OCI-LY3 (cell line): ENCODE measurements around the gene SLC25A42.

Experiments
- H2AFZ ChIP-seq: fragments of 200-600, 300-600 bp; shearing (Covaris generic); 2 replicates; pipeline ENCODE4 v1.6.0; 2014; ENCODE audit warnings: antibody characterized with exemption, low read depth, low read length
- H3K27ac ChIP-seq: fragments of 200-600, 300-600 bp; sonication (generic); 2 replicates; pipeline ENCODE4 v1.5.1; 2014; ENCODE audit warnings: mild to moderate bottlenecking, low read length, moderate library complexity, mixed read lengths
- H3K27me3 ChIP-seq: fragments of 200-600, 300-600 bp; sonication (generic); 2 replicates; pipeline ENCODE4 v1.6.1; 2014; ENCODE audit warnings: low read depth, low read length, mixed read lengths
- H3K36me3 ChIP-seq: fragments of 200-600, 300-600 bp; sonication (generic); replicated peaks from 2 replicates; pipeline ENCODE3; 2014; ENCODE audit warnings: low read depth, low read length, mixed read lengths
- H3K4me1 ChIP-seq: fragments of 300-600, 200-600 bp; sonication (generic); 2 replicates; pipeline ENCODE4 v1.6.1; 2014; ENCODE audit warnings: low read length, mixed read lengths
- H3K4me2 ChIP-seq: fragments of 200-600, 300-600 bp; sonication (generic); 2 replicates; pipeline ENCODE4 v1.6.1; 2014; ENCODE audit warnings: low read length, mixed read lengths
- H3K4me3 ChIP-seq: fragments of 300-600, 200-600 bp; sonication (generic); 2 replicates; pipeline ENCODE4 v1.5.1; 2014; ENCODE audit warnings: antibody characterized with exemption, mild to moderate bottlenecking, low read length, moderate library complexity
- H3K79me2 ChIP-seq: fragments of 300-600, 200-600 bp; shearing (Covaris generic); 2 replicates; pipeline ENCODE4 v1.6.1; 2014; ENCODE audit warnings: mild to moderate bottlenecking, low read length, mixed read lengths
- H3K9ac ChIP-seq: fragments of 300-600, 200-600 bp; shearing (Covaris generic); 2 replicates; pipeline ENCODE4 v1.6.0; 2014; ENCODE audit warnings: mild to moderate bottlenecking, low read length, moderate library complexity
- H3K9me3 ChIP-seq: fragments of 200-600, 300-600 bp; shearing (Covaris generic); 2 replicates; pipeline ENCODE4 v1.6.1; 2014; ENCODE audit warnings: low read length, mixed read lengths; ENCODE audit not compliant: insufficient read depth
- H4K20me1 ChIP-seq: fragments of 200-600, 300-600 bp; sonication (generic); 2 replicates; pipeline ENCODE4 v1.6.1; 2016; ENCODE audit warnings: low read length, mixed read lengths; ENCODE audit not compliant: insufficient read depth
- CTCF ChIP-seq: fragments of 200-600, 300-600 bp; sonication (generic); IDR thresholded peaks from 2 replicates; pipeline ENCODE4 v1.5.1; 2014; ENCODE audit warnings: antibody characterized with exemption, low read length, low read depth
- EZH2phosphoT487 ChIP-seq: fragments of 200-600 bp; shearing (Covaris generic); IDR thresholded peaks from 2 replicates; pipeline ENCODE4 v1.6.1; 2018; ENCODE audit warnings: antibody characterized with exemption, mixed run types, low read depth

Gene SLC25A42

GRCh38 chr19:19110410-19111135 lies 46.8 kb downstream of the SLC25A42 start:
- Histone ChIP-seq H3K4me1 (no peaks in the 10 kb centered on the region), H4K20me1 (no peaks in the 10 kb centered on the region), H3K9me3 (no peaks in the 10 kb centered on the region), H3K27ac (no peak overlapping the region), H3K27me3 (no peaks in the 10 kb centered on the region), H3K79me2 (no peaks in the 10 kb centered on the region), H3K4me3 (no peak overlapping the region), H2AFZ (no peak overlapping the region), H3K4me2 (no peak overlapping the region), H3K36me3 (no peaks in the 10 kb centered on the region), H3K9ac (no peak overlapping the region)
- TF ChIP-seq EZH2phosphoT487, result no peak
- no peak for TF ChIP-seq CTCF

DNA sequence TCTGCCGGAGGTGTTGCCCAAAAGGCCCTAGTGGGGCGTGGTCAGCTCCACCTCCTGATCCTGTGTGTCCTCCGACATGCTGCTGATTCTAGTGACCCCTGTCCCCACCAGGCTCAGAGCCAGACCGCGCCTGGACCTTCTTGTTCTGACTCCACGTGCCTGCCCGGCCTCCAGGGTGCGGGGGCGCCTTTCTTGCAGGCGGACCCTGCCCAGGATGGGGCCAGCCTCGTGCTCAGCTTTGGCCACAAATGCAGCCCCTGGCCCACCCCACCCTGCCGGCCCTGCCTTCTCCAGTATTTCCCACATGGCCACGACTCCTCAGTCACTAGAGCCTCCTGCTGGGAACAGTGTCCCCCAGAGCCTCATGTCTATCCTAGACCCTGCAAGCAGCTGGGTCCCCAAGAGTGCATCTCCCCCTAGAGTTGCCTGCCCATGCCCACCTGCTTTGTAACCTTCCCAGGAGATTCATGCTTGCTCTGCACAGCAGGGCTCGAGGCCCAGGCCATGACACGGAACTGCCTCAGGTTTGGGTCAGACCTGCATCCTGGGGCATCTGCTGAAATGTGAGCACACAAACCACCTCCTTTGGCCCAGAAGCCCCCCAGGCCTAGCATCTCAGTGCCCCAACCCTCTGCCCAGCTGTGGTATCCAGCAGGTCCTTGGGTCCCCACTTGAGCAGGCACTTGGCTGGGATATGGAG lies 47.5 kb downstream of the SLC25A42 start:
- Histone ChIP-seq H3K9me3 (no peaks in the 10 kb centered on the region), H3K4me1 (no peaks in the 10 kb centered on the region), H3K9ac (no peak overlapping the region), H3K4me3 (no peak overlapping the region), H4K20me1 (no peaks in the 10 kb centered on the region), H3K27me3 (no peaks in the 10 kb centered on the region), H3K4me2 (no peak overlapping the region), H2AFZ (no peak overlapping the region), H3K36me3 (no peaks in the 10 kb centered on the region), H3K79me2 (no peaks in the 10 kb centered on the region), H3K27ac (no peak overlapping the region)
- TF ChIP-seq CTCF, result no peak
- no peak for TF ChIP-seq EZH2phosphoT487

DNA sequence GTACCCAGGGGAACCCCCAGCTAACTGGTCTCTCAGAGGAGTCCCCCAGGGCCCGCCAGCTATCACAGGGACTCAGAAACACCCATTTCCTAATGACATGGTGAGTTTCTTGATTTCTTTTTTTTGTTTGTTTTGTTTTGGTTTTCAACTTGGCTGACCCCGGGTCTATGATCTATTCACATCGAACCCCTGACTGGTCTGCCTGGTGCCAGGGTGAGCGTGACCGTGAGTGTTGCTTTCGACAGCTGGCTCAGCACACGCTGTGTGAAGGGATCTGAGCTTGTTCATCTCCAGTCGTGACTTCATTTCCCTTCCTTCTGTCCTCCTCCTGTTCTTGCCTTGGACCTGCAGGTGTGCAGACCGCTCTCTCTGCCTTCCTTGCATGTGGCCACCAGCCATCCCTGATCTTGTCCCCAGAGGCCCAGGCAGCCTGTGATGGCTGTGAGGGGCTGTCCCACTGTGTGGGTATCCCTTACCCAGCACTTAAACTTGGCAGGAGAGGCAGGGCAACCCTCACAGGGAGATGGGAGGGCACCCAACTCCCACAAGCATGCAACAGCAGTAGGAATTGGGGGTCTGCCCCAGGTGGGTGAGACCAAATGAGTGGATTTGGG lies 48.3 kb downstream of the SLC25A42 start:
- H3K27me3 ChIP-seq, result no peaks in the 10 kb centered on the region
- no peaks in the 10 kb centered on the region for H3K79me2 ChIP-seq
- no peaks in the 10 kb centered on the region for H3K9me3 ChIP-seq
- no peak overlapping the region for H2AFZ ChIP-seq
- no peak overlapping the region for H3K4me2 ChIP-seq
- H3K36me3 ChIP-seq, result no peaks in the 10 kb centered on the region
- no peak overlapping the region for H3K9ac ChIP-seq
- no peak for TF ChIP-seq CTCF
- TF ChIP-seq EZH2phosphoT487, result no peak
- H3K27ac ChIP-seq, result no peak overlapping the region
- no peaks in the 10 kb centered on the region for H4K20me1 ChIP-seq
- H3K4me3 ChIP-seq, result no peak overlapping the region
- H3K4me1 ChIP-seq, result no peaks in the 10 kb centered on the region

DNA sequence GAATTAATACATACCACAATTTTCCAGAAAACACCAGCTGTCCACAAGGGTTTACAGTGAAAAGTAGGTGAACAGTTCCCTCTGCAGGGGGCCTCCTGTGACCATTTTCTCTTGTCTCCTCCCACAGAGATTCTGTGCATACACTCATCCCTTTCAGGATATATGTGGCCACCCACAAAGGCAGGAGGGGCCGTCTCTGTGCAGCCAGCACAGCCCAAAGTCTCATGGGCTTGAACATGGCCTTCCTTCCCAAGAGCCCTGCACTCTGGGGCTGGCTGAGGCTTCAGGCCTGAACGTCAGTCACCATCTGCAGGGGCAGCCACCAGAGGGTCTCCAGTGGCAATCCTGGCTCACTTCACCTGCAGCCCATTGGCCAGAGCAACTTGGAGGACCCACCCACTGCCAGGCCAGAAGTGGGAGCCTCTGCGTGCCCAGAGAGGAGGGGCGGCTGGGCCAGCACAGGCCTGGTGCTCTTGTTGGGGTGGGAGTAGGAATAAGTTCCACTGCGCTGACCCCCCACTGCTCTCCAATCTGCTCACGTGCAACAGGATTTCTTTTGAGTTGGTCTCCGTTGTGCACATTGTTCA lies 49.3 kb downstream of the SLC25A42 start:
- H3K4me3 ChIP-seq, result no peak overlapping the region
- H3K27ac ChIP-seq, result no peak overlapping the region
- H3K36me3 ChIP-seq, result no peaks in the 10 kb centered on the region
- H3K27me3 ChIP-seq, result no peaks in the 10 kb centered on the region
- H2AFZ ChIP-seq, result no peak overlapping the region
- H3K79me2 ChIP-seq, result no peaks in the 10 kb centered on the region
- H3K4me1 ChIP-seq, result no peaks in the 10 kb centered on the region
- H4K20me1 ChIP-seq, result no peaks in the 10 kb centered on the region
- H3K9ac ChIP-seq, result no peak overlapping the region
- TF ChIP-seq EZH2phosphoT487, result no peak
- TF ChIP-seq CTCF, result peak; percentile 6; the same call in 1 of the 2 replicates
- H3K9me3 ChIP-seq, result no peaks in the 10 kb centered on the region
- no peak overlapping the region for H3K4me2 ChIP-seq
